HL-60 (cell line): ENCODE data around the gene HIF3A.

Experiments
- GABPA ChIP-seq: IDR thresholded peaks from 2 replicates; pipeline ENCODE4 v1.6.1; 2012; ENCODE audit warnings: low read depth
- POLR2AphosphoS5 ChIP-seq: IDR thresholded peaks from 2 replicates; pipeline ENCODE4 v1.6.1; 2012; ENCODE audit warnings: low read depth
- TF ChIP-seq, protein P1 (sequence below): IDR thresholded peaks from one replicate; pipeline ENCODE4 v1.5.1; 2011; ENCODE audit warnings: low read length, control low read depth, inconsistent platforms; ENCODE audit not compliant: insufficient read depth

DNA sequence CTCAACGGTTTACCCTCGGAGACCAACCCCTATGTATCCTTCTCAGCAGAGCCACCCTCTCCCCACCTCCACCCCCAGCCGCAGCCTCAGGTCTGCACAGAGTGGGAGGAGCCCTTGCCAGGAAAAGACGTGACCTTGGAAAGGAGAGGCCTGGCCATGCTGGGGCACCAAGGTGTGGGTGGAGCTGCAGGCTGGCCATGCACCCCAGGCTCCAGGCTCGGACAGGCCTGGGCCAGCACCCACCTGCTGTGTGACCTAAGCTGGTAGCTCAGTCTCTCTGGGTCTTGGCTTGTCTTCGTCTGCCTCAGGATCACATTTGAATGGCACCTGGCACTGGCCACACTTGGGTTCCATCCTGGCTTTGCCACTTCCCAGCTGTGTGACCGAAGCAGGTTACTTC, 87.0 kb downstream of the HIF3A start:
- TF ChIP-seq, protein P1, sequence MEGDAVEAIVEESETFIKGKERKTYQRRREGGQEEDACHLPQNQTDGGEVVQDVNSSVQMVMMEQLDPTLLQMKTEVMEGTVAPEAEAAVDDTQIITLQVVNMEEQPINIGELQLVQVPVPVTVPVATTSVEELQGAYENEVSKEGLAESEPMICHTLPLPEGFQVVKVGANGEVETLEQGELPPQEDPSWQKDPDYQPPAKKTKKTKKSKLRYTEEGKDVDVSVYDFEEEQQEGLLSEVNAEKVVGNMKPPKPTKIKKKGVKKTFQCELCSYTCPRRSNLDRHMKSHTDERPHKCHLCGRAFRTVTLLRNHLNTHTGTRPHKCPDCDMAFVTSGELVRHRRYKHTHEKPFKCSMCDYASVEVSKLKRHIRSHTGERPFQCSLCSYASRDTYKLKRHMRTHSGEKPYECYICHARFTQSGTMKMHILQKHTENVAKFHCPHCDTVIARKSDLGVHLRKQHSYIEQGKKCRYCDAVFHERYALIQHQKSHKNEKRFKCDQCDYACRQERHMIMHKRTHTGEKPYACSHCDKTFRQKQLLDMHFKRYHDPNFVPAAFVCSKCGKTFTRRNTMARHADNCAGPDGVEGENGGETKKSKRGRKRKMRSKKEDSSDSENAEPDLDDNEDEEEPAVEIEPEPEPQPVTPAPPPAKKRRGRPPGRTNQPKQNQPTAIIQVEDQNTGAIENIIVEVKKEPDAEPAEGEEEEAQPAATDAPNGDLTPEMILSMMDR, result no peak
- no peak for TF ChIP-seq POLR2AphosphoS5
- no peak for TF ChIP-seq GABPA
